Thyroid gland (tissue), 4 donors: ENCODE data around the gene CHST8. TPM values are rescaled to one million over a fixed set of nuclear protein-coding genes. Genes with fewer than 3 reads are reported as not detected.
"Not testable (repeated sequence)": the region's sequence is repeated elsewhere in the genome, so short reads cannot be mapped to it uniquely, and the experiment has no call there.

Experiments
- DNase-seq, 2 donors: peaks; one replicate each; pipeline ENCODE4 v3.0.0-alpha.2; 2019
- H3K27ac ChIP-seq, 3 donors: fragments of 200-600 bp; sonication (generic); 1 replicate in 2 of 3; 2 replicates in 1 of 3; pipeline ENCODE4 v1.5.1; 2016 to 2019; ENCODE audit warnings: mild to moderate bottlenecking in 1 of 3, moderate library complexity in 1 of 3
- H3K27me3 ChIP-seq: fragments of 200-600 bp; sonication (generic); one replicate; pipeline ENCODE4 v1.5.1; 2019
- H3K36me3 ChIP-seq, 2 donors: fragments of 200-600 bp; sonication (generic); one replicate each; pipeline ENCODE4 v1.5.1; 2016 to 2019
- H3K4me1 ChIP-seq, 2 donors: fragments of 200-600 bp; sonication (generic); one replicate each; pipeline ENCODE4 v1.5.1; 2017 to 2019
- H3K4me3 ChIP-seq, 3 donors: fragments of 200-600 bp; sonication (generic); replicated peaks in 1 of 3; 1 replicate in 2 of 3; 2 replicates in 1 of 3; pipeline ENCODE4 v1.5.1; 2016; ENCODE audit warnings: mild to moderate bottlenecking in 1 of 3
- H3K9me3 ChIP-seq: fragments of 200-600 bp; sonication (generic); one replicate; pipeline ENCODE4 v1.5.1; 2017
- CTCF ChIP-seq, 6 experiments: fragments of 200-600 bp in 3 of 6; fragments of 450-650 bp in 3 of 6; sonication (generic) in 3 of 6; IDR thresholded peaks; one replicate each; pipeline ENCODE4 v1.5.1; 2016 to 2019; ENCODE audit warnings: antibody characterized with exemption in 6 of 6, mild to moderate bottlenecking in 2 of 6, inconsistent platforms in 1 of 6, moderate library complexity in 1 of 6
- POLR2A ChIP-seq, 2 donors: fragments of 450-650 bp; IDR thresholded peaks; one replicate each; pipeline ENCODE4 v1.6.1; 2017; ENCODE audit warnings: antibody characterized with exemption in 2 of 2, mild to moderate bottlenecking in 2 of 2, moderate library complexity in 1 of 2
- WGBS, 2 donors: methylation state at CpG; one replicate each; pipeline ENCODE4 v1.1.5; 2017; 5-methylcytosine and 5-hydroxymethylcytosine counted together
- intact Hi-C: fragments of 100-400 bp; cut with DNase I; formaldehyde crosslinking; loops from one replicate; pipeline ENCODE4 v1.15.1; 2023
- total RNA-seq, 4 donors: library from RNA; depleted of rRNA; stranded (reverse); fragments of >200 nt; gene quantifications; one replicate each; pipeline ENCODE4 v1.2.3, GENCODE V29; 2016

Gene CHST8
- total RNA-seq, 4 donors from 2014 or later = 0.83 to 2.6 (median 1.4) TPM; not detected in 1

GRCh38 chr19:33690378-33691029 lies 68.8 kb downstream of the CHST8 start:
- Histone ChIP-seq H3K36me3 (no peaks in the 10 kb centered on the region), H3K27ac (no peak overlapping the region), H3K9me3 (no peaks in the 10 kb centered on the region), H3K27me3 (no peaks in the 10 kb centered on the region), H3K4me1 (peaks cover 0 to 7% of the 10 kb centered on the region in 2 donors), H3K4me3 (no peak overlapping the region)
- DNase-seq = no peak
- TF ChIP-seq CTCF (IDR thresholded peaks at IDR 0.05) (no peak), POLR2A (IDR thresholded peaks at IDR 0.05) (no peak)
- WGBS, 2 donors = 85 to 93% methylated on average over 16 to 19 of the region's 20 CpGs
- intact Hi-C loops = no loop called here

GRCh38 chr19:33691030-33691427 lies 69.3 kb downstream of the CHST8 start:
- intact Hi-C loops = no loop called here
- Histone ChIP-seq H3K36me3 (no peaks in the 10 kb centered on the region), H3K4me3 (no peak overlapping the region), H3K4me1 (peaks cover 0 to 2% of the 10 kb centered on the region in 2 donors), H3K27ac (no peak overlapping the region), H3K27me3 (no peaks in the 10 kb centered on the region), H3K9me3 (no peaks in the 10 kb centered on the region)
- WGBS, 2 donors = 79 to 87% methylated on average over 6 to 9 of the region's 12 CpGs
- no peak for DNase-seq
- no peak for TF ChIP-seq POLR2A (IDR thresholded peaks at IDR 0.05)
- TF ChIP-seq CTCF (IDR thresholded peaks at IDR 0.05) = no peak

GRCh38 chr19:33691736-33692135 lies 70.0 kb downstream of the CHST8 start:
- no peak for DNase-seq
- Histone ChIP-seq H3K36me3 (no peaks in the 10 kb centered on the region), H3K4me3 (no peak overlapping the region), H3K27ac (no peak overlapping the region), H3K27me3 (no peaks in the 10 kb centered on the region), H3K9me3 (no peaks in the 10 kb centered on the region), H3K4me1 (no peaks in the 10 kb centered on the region)
- TF ChIP-seq POLR2A (IDR thresholded peaks at IDR 0.05) (no peak), CTCF (IDR thresholded peaks at IDR 0.05) (no peak)
- WGBS, 2 donors = 64 to 91% methylated on average over 7 of the region's 7 CpGs
- intact Hi-C loops = no loop called here

- no peaks in the 10 kb centered on the region for H3K9me3 ChIP-seq
- no peak overlapping the region for H3K27ac ChIP-seq
- H3K36me3 ChIP-seq = no peaks in the 10 kb centered on the region
- WGBS, 2 donors = 32 to 41% methylated on average over 3 of the region's 3 CpGs
- no peaks in the 10 kb centered on the region for H3K27me3 ChIP-seq
- intact Hi-C loops = no loop called here
- TF ChIP-seq POLR2A (IDR thresholded peaks at IDR 0.05) (no peak), CTCF (IDR thresholded peaks at IDR 0.05) (no peak)
- DNase-seq = no peak
- H3K4me1 ChIP-seq = no peaks in the 10 kb centered on the region
- H3K4me3 ChIP-seq = no peak overlapping the region
These were observed 71.9 kb downstream of the CHST8 start for GRCh38 chr19:33693678-33694077.

GRCh38 chr19:33695547-33695946 lies 73.8 kb downstream of the CHST8 start:
- H3K27ac ChIP-seq, H3K4me1 ChIP-seq, H3K9me3 ChIP-seq, DNase-seq, intact Hi-C loops, H3K27me3 ChIP-seq, H3K4me3 ChIP-seq, H3K36me3 ChIP-seq: not testable (repeated sequence)
- 96 to 99% methylated on average over 3 of the region's 3 CpGs for WGBS, 2 donors
